ENCODE results near the gene ANKRD11.

The ANKRD11 gene

GRCh38 chr16:89232107-89232506 lies 258.3 kb downstream of the ANKRD11 start:
- DNase-seq (ENCODE audit: low spot score), result no peak

- no peak for DNase-seq (ENCODE audit: low spot score)
Measured at GRCh38 chr16:89230255-89230654, 260.1 kb downstream of the ANKRD11 start.

GRCh38 chr16:89224665-89225064 lies 265.7 kb downstream of the ANKRD11 start:
- no peak for DNase-seq (ENCODE audit: low spot score)

GRCh38 chr16:89222931-89223330 lies 267.4 kb downstream of the ANKRD11 start:
- no peak for DNase-seq (ENCODE audit: low spot score)

- no peak for DNase-seq (ENCODE audit: low spot score)
Measured at GRCh38 chr16:89221604-89222003, 268.8 kb downstream of the ANKRD11 start.

GRCh38 chr16:89219365-89219764 lies 271.0 kb downstream of the ANKRD11 start:
- no peak for DNase-seq (ENCODE audit: low spot score)
